ENCODE results near the gene KRTAP10-2.
"Not testable (repeated sequence)": the region's sequence is repeated elsewhere in the genome, so short reads cannot be mapped to it uniquely, and the experiment has no call there.

Gene KRTAP10-2

GRCh38 chr21:44568667-44569556, 17.6 kb upstream of the KRTAP10-2 start:
- TF ChIP-seq TAF1 (IDR thresholded peaks at IDR 0.05; ENCODE audit: low read depth, low read length) (no peak), SPI1 (IDR thresholded peaks at IDR 0.05; ENCODE audit: low read depth, low read length) (no peak), PAX5 (IDR thresholded peaks at IDR 0.05; ENCODE audit: insufficient read depth, low read length, severe bottlenecking) (no peak), POLR2AphosphoS5 (IDR thresholded peaks at IDR 0.05; ENCODE audit: low read depth, low read length) (no peak), POLR2A (IDR thresholded peaks at IDR 0.05; ENCODE audit: low read depth, low read length) (no peak), POU2F2 (IDR thresholded peaks at IDR 0.05; ENCODE audit: low read depth, low read length) (no peak)
- FAIRE-seq (no peak), DNase-seq (ENCODE audit: insufficient read length, low spot score) (no peak)

DNA sequence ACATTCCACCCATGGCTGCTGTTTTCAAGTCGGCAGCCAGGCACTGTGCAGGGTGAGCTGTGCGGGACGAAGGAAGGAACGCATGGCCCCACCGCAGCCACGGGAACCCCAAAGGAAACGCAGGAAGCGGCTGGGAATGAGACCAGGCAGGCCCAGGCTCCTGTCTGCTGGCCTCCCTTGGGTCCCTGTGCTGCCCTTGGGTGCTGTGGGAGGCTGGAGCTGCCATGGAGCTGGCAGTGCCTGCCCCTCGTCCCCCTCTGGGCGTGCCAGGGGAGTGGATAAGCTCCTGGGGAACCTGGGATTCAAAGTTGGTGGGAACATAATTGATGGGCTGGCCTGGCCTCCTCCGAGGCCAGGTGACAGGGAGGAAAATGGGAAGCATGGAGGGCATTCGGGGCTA, 17.0 kb upstream of the KRTAP10-2 start:
- DNase-seq (ENCODE audit: insufficient read length, low spot score), result no peak
- no peak for TF ChIP-seq POLR2AphosphoS5 (IDR thresholded peaks at IDR 0.05; ENCODE audit: low read depth, low read length)
- no peak for TF ChIP-seq POLR2A (IDR thresholded peaks at IDR 0.05; ENCODE audit: low read depth, low read length)
- TF ChIP-seq PAX5 (IDR thresholded peaks at IDR 0.05; ENCODE audit: insufficient read depth, low read length, severe bottlenecking), result no peak
- no peak for TF ChIP-seq TAF1 (IDR thresholded peaks at IDR 0.05; ENCODE audit: low read depth, low read length)
- TF ChIP-seq POU2F2 (IDR thresholded peaks at IDR 0.05; ENCODE audit: low read depth, low read length), result no peak
- TF ChIP-seq SPI1 (IDR thresholded peaks at IDR 0.05; ENCODE audit: low read depth, low read length), result no peak
- no peak for FAIRE-seq

DNA sequence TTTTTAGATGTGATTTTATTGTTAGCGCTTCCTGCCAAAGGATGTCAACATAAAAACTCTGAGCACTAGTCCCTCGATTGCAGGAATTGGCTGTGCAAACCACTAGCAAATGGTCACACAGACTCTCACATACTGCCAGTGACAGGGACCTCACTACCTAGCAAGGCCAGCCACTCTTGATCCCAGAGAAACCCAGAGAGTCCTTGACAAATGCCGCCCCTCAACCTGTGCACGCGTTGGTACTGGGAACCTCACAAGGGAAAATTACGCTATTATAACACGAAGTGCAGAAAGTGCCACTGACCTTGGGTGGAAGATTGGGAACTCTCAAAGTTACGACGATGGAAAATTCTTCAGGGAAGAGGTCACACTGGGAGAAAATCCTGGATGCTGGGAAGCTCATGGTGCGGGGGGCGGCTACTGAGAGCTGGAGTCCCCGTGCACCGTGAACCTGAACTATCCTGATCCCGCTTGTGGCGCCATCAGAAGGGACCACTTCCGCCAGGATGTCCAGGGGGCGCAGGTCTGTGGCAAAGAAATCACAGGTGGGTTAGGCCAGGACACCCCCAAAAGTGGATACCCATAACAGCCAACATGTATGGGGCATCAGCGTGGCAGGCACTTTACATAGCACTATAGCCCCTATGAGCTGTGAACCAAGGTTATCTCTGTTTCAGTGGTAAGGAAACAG, 16.3 kb upstream of the KRTAP10-2 start:
- DNase-seq (ENCODE audit: insufficient read length, low spot score) (no peak), FAIRE-seq (no peak)
- no peak for TF ChIP-seq POLR2AphosphoS5 (IDR thresholded peaks at IDR 0.05; ENCODE audit: low read depth, low read length)
- no peak for TF ChIP-seq POLR2A (IDR thresholded peaks at IDR 0.05; ENCODE audit: low read depth, low read length)
- no peak for TF ChIP-seq PAX5 (IDR thresholded peaks at IDR 0.05; ENCODE audit: insufficient read depth, low read length, severe bottlenecking)
- TF ChIP-seq POU2F2 (IDR thresholded peaks at IDR 0.05; ENCODE audit: low read depth, low read length), result no peak
- TF ChIP-seq TAF1 (IDR thresholded peaks at IDR 0.05; ENCODE audit: low read depth, low read length), result no peak
- no peak for TF ChIP-seq SPI1 (IDR thresholded peaks at IDR 0.05; ENCODE audit: low read depth, low read length)

GRCh38 chr21:44566403-44566802, 15.1 kb upstream of the KRTAP10-2 start:
- no peak for TF ChIP-seq POLR2A (IDR thresholded peaks at IDR 0.05; ENCODE audit: low read depth, low read length)
- TF ChIP-seq TAF1 (IDR thresholded peaks at IDR 0.05; ENCODE audit: low read depth, low read length), result no peak
- no peak for TF ChIP-seq PAX5 (IDR thresholded peaks at IDR 0.05; ENCODE audit: insufficient read depth, low read length, severe bottlenecking)
- no peak for TF ChIP-seq SPI1 (IDR thresholded peaks at IDR 0.05; ENCODE audit: low read depth, low read length)
- no peak for TF ChIP-seq POLR2AphosphoS5 (IDR thresholded peaks at IDR 0.05; ENCODE audit: low read depth, low read length)
- no peak for TF ChIP-seq POU2F2 (IDR thresholded peaks at IDR 0.05; ENCODE audit: low read depth, low read length)
- no peak for FAIRE-seq
- DNase-seq (ENCODE audit: insufficient read length, low spot score), result no peak

GRCh38 chr21:44564886-44565598, 13.7 kb upstream of the KRTAP10-2 start:
- DNase-seq (ENCODE audit: insufficient read length, low spot score) (no peak), FAIRE-seq (peak; percentile 5)
- no peak for TF ChIP-seq POLR2A (IDR thresholded peaks at IDR 0.05; ENCODE audit: low read depth, low read length)
- TF ChIP-seq PAX5 (IDR thresholded peaks at IDR 0.05; ENCODE audit: insufficient read depth, low read length, severe bottlenecking), result no peak
- no peak for TF ChIP-seq SPI1 (IDR thresholded peaks at IDR 0.05; ENCODE audit: low read depth, low read length)
- TF ChIP-seq POLR2AphosphoS5 (IDR thresholded peaks at IDR 0.05; ENCODE audit: low read depth, low read length), result no peak
- TF ChIP-seq POU2F2 (IDR thresholded peaks at IDR 0.05; ENCODE audit: low read depth, low read length), result no peak
- no peak for TF ChIP-seq TAF1 (IDR thresholded peaks at IDR 0.05; ENCODE audit: low read depth, low read length)

DNA sequence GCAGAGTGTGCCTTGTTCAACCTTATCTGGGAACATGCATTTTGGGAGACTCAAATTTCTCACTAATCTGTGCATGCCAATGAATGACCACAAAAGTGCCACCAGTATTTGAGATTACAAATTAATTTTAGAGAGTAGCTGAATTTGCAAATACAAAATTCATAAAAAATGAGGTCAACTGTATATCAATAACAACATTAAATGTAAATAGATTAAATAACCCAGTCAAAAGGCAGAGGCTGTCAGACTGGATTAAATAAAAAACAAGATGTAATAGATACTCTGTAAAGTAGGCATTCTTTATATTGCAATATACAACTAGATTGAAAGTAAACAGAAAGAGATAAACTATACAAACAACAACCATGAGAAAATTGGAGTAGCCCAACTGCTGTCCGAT, 12.8 kb upstream of the KRTAP10-2 start:
- FAIRE-seq (no peak), DNase-seq (ENCODE audit: insufficient read length, low spot score) (no peak)
- TF ChIP-seq POLR2AphosphoS5 (IDR thresholded peaks at IDR 0.05; ENCODE audit: low read depth, low read length) (no peak), POLR2A (IDR thresholded peaks at IDR 0.05; ENCODE audit: low read depth, low read length) (no peak), SPI1 (IDR thresholded peaks at IDR 0.05; ENCODE audit: low read depth, low read length) (no peak), PAX5 (IDR thresholded peaks at IDR 0.05; ENCODE audit: insufficient read depth, low read length, severe bottlenecking) (no peak), TAF1 (IDR thresholded peaks at IDR 0.05; ENCODE audit: low read depth, low read length) (no peak), POU2F2 (IDR thresholded peaks at IDR 0.05; ENCODE audit: low read depth, low read length) (no peak)

DNA sequence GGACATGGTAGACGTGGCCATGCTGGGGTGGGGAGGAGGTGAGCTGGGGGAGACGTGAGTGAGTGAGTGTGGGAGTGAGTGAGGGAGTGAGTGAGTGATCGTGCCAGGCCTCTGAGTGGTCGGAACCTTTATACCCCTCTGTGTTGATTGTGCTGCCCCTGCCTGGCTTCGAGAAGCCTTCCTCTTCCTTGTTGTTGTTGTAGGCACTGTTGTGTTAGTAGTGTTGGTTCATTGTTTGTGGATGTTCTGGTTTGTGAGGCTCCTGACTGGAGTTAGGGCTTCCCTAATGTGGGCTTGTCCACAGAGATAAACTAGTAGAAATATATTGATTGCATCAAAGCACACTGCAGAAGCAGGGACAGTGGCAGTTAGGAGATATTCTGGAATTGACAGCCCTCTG, 7.4 kb upstream of the KRTAP10-2 start, which contains the start of gene KRTAP10-3:
TSS of gene KRTAP10-3 (minus strand) at position 101 of the 400 bp plus-strand sequence. CDS start at position 21, 80 bp downstream.
- no peak for DNase-seq (ENCODE audit: insufficient read length, low spot score)
- no peak for FAIRE-seq
- no peak for TF ChIP-seq TAF1 (IDR thresholded peaks at IDR 0.05; ENCODE audit: low read depth, low read length)
- no peak for TF ChIP-seq POLR2A (IDR thresholded peaks at IDR 0.05; ENCODE audit: low read depth, low read length)
- TF ChIP-seq POU2F2 (IDR thresholded peaks at IDR 0.05; ENCODE audit: low read depth, low read length), result no peak

GRCh38 chr21:44558329-44558675, 7.0 kb upstream of the KRTAP10-2 start:
- not testable (repeated sequence) for FAIRE-seq; DNase-seq (ENCODE audit: insufficient read length, low spot score)

All from GM12891 (cell line).